Stimulated activated CD8-positive, alpha-beta memory T cell treated with anti-CD3 and anti-CD28 coated beads, Interleukin-15, amount 100 ng/mL, for 24 hours (primary cell): ENCODE data around the gene KLHDC9.

Experiments used
- DNase-seq: peaks from one replicate; pipeline ENCODE4 v3.0.0-alpha.2; 2020; ENCODE audit warnings: low read depth

KLHDC9 gene

DNA sequence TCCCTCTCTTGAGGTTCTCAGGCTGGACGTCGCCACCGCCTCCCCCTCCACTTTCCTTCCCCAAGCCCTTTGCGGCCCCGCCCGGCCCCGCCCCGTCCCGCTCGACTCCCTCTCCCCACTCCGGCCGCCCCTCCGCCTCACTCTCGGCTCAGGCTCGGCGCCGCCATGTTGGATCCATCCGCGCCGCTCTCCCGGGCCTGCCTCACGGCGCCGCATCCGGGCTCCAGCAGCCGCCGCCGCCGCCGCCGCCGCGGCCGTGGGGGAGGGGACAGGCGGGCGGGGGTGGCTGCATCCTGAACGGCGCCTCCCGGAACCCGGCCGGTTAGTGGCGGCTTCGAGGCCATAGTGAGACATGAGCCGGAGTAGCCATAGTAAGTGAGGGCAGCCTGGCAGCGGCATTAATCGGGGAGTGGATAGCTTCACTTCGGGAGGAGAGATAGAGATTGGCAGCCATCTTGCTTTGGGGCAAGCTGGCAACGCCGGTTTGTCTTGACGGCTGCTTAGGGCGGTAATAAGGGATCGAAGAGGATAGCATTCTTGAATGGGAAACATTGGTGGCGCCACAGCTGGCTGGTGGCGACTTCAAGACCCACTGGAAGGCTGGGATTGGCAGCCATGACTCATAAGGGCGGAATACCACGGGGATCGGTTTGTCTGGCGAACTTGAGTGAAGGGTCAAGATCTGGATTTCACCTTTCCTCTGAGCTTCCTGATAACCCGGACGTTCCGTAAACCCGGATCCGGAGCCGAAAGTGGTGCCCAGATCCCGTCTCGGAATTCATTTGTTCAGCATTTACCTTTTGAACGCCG, 34.5 kb downstream of the KLHDC9 start, which contains the start of gene DEDD:
Gene DEDD (minus strand): TSS at position 258 of the 810 bp plus-strand sequence. CDS start 8,205 bp downstream, outside the sequence.
- DNase-seq: peak; percentile 70

DNA sequence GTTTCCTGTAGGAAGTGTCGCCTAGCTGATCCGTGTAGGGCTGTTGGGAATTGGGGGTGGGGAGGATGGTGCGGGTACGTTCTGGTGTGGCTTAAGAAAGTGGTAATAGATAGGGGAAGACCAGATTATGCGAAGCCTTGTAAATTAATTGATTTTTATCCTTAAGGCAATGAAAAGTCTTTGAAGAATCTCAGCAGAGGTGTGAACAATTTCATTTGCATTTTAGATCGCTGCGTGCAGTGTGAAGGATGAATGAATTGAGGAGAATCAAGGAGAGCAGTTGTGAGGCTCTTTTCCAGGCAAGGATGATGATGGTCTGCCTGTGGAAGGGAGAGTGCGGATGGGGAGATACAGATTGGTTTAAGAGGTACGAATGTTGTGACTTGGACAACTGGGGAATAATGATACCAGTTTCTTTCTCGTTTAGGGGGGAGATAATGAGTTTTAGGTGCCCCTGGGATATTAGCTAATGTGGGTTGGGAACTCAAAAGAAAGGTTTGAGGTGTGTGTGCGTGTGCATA, 35.1 kb downstream of the KLHDC9 start:
- no peak for DNase-seq

DNA sequence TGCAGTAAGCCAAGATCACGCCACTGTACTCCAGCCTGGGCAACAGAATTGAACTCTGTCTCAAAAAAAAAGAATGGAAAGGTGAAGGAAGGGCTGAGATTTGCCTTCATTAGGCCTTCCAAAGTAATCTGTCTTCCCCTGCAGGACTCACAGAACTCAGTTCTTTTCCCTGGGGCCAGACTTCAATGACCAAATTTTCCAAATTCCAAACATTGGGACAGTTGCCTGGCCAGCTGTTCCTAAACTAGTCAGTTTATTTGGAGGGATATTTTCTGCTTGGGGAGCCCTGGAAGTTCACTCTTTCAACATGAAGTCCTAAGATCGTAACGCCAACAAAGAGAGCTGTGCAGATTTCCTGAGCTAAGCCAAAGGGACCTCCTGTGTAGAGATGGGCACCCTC, 39.7 kb downstream of the KLHDC9 start:
- no peak for DNase-seq

DNA sequence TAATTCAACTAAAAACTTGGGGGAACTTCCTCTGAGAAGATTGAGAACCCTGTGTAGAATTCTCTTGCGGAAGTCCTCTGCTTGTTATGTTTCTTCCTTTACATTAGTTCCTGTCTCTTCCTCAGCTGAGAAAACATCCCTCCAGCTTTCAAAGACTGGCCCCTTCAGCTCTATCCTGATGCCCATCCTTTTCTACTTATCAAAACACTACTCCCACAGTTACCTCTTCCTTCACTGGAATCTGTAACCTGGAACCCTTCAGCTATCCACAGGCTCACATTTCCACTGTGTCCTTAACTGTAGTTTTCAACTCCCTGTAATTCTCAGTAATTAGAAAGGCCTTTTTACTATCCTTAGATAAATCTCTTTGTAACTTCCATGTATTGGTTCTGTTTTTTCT, 40.3 kb downstream of the KLHDC9 start:
- DNase-seq: no peak

DNA sequence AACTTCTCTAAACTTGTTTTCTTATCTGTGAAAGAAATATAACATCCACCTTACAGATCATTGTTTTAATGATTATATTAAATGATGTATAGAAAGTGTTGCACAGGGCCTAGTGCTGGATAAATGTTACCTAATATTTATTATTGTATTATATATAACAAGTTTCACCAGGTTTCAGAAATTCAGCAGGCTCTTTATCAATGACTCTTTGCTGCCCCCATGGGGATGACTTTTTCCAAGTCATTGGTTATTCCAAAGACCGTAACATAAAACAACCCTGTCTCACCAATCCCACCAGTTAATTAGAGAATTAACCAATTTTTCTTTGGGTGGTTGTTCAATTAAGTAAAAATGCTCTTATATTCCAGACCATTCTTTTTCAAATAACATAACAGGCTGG, 41.6 kb downstream of the KLHDC9 start:
- DNase-seq: no peak

DNA sequence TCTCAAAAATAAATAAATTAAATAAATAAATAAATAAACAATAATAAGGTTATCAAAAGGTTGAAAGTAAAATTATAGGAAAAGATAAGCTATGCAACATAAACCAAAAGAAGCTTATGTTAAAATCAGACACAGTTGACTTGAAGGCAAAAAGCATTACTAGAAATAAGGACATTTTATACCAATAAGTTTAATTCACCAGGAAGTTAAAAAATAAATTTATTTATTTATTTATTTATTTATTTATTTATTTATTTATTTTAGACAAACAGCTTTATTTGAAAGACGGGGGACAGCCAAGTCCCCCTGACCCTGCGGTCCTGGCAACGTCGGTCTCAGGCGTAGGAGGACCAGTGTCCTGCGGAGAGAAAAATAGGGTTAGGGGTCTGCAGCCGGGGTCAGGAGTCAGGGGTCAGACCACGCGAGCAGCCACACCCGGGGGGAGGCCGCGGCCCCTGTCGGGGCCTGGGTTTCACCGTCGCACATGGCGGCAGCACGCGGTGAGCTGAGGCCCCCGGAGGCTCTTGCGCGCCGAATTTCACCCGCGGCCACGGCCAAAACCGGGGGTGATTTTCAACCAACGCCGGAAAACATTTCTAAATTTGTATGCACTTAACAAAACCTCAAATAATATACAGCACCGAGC, 42.7 kb downstream of the KLHDC9 start:
- DNase-seq: no peak

DNA sequence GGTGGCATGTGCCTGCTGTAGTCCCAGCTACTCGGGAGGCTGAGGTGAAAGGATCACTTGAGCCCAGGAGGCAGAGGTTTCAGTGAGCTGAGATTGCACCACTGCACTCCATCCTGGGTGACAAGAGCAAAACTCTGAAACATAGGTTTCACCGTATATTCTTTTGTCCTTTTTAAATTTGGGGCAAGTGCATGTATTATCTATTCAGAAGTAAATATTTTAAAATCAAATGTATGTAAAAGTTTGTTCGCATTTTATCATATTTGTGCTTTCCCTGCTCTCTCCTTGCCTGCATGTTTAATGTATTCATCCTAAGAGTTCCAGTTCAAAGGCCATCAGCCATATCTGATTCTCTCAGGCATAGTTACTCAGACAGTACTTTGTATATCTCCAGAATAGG, 47.7 kb downstream of the KLHDC9 start:
- DNase-seq: no peak
